Measurements from ENCODE around the gene HIVEP3.
"Not testable (repeated sequence)": the region's sequence is repeated elsewhere in the genome, so short reads cannot be mapped to it uniquely, and the experiment has no call there.

The HIVEP3 gene

GRCh38 chr1:41573194-41573593 is 345.5 kb downstream of the HIVEP3 start:
- DNase-seq = no peak

GRCh38 chr1:41572224-41572623 is 346.5 kb downstream of the HIVEP3 start:
- no peak for DNase-seq

GRCh38 chr1:41571041-41571440 is 347.7 kb downstream of the HIVEP3 start:
- no peak for DNase-seq

GRCh38 chr1:41568204-41568603 is 350.5 kb downstream of the HIVEP3 start:
- DNase-seq = no peak

GRCh38 chr1:41566969-41567368 is 351.8 kb downstream of the HIVEP3 start:
- DNase-seq = no peak

- no peak for DNase-seq
Observed at GRCh38 chr1:41566274-41566885, 352.3 kb downstream of the HIVEP3 start.

- no peak for DNase-seq
Observed at GRCh38 chr1:41564741-41565475, 353.8 kb downstream of the HIVEP3 start.

- DNase-seq = no peak
Observed at GRCh38 chr1:41562328-41562727, 356.4 kb downstream of the HIVEP3 start.

GRCh38 chr1:41560931-41561330 is 357.8 kb downstream of the HIVEP3 start:
- no peak for DNase-seq

GRCh38 chr1:41560496-41560895 is 358.2 kb downstream of the HIVEP3 start:
- no peak for DNase-seq

GRCh38 chr1:41559331-41559730 is 359.4 kb downstream of the HIVEP3 start:
- no peak for DNase-seq

GRCh38 chr1:41558761-41559171 is 360.0 kb downstream of the HIVEP3 start:
- DNase-seq = no peak

- no peak for DNase-seq
Observed at GRCh38 chr1:41557751-41558455, 360.8 kb downstream of the HIVEP3 start.

- DNase-seq = not testable (repeated sequence)
Observed at GRCh38 chr1:41554746-41555145, 364.0 kb downstream of the HIVEP3 start.

GRCh38 chr1:41547781-41548560 is 370.8 kb downstream of the HIVEP3 start:
- DNase-seq = no peak

GRCh38 chr1:41547336-41547735 is 371.4 kb downstream of the HIVEP3 start:
- no peak for DNase-seq

GRCh38 chr1:41546833-41547135 is 371.9 kb downstream of the HIVEP3 start:
- DNase-seq = no peak

GRCh38 chr1:41545996-41546832 is 372.5 kb downstream of the HIVEP3 start:
- DNase-seq = no peak

- no peak for DNase-seq
Observed at GRCh38 chr1:41542196-41542930, 376.4 kb downstream of the HIVEP3 start.

- no peak for DNase-seq
Observed at GRCh38 chr1:41541592-41541952, 377.1 kb downstream of the HIVEP3 start.

- DNase-seq = no peak
Observed at GRCh38 chr1:41540886-41541591, 377.7 kb downstream of the HIVEP3 start.

Measured in GF-D8 (cell line).